ENCODE data around the gene C10orf95. TPM values are rescaled to one million over a fixed set of nuclear protein-coding genes. Genes with fewer than 3 reads are reported as not detected.
A peak's percentile ranks its signal among the peaks of the same experiment; 100 is the strongest.

The C10orf95 gene
- total and polyA plus RNA-seq, 2 experiments from 2014 or later: not detected

- DNase-seq: no peak
- peaks cover 27% of the 10 kb centered on the region for H3F3A ChIP-seq (ENCODE audit: insufficient read depth)
- TF ChIP-seq EZH2phosphoT487 (IDR thresholded peaks at IDR 0.05; ENCODE audit: insufficient read depth, low read depth): no peak
- TF ChIP-seq EZH2 (IDR thresholded peaks at IDR 0.05; ENCODE audit: insufficient read depth, poor library complexity, severe bottlenecking): no peak
- peak overlapping the region; percentile 60 for H3K27ac ChIP-seq
- H3K4me1 ChIP-seq (ENCODE audit: insufficient read depth): peaks cover 28% of the 10 kb centered on the region
- no peaks in the 10 kb centered on the region for H3K27me3 ChIP-seq (replicated peaks; ENCODE audit: insufficient read depth)
- H3K79me2 ChIP-seq (ENCODE audit: insufficient read depth): no peaks in the 10 kb centered on the region
- no peaks in the 10 kb centered on the region for H3K36me3 ChIP-seq (ENCODE audit: low read depth)
- H3K9me2 ChIP-seq (ENCODE audit: insufficient read depth): no peaks in the 10 kb centered on the region
- no peak overlapping the region for H2AFZ ChIP-seq
- no peaks in the 10 kb centered on the region for H3K9me3 ChIP-seq (ENCODE audit: low read depth)
- WGBS, 2 experiments (ENCODE audit: low coverage in 1 of 2, low lambda C conversion rate in 2 of 2, missing lambda C conversion rate in 2 of 2): 62 to 69% methylated on average over 5 of the region's 5 CpGs
- H3K4me2 ChIP-seq (ENCODE audit: unreplicated experiment): no peak overlapping the region
- in situ Hi-C loops (cut with MboI): no loop called here
- H3K9ac ChIP-seq: no peak overlapping the region
- H4K20me1 ChIP-seq (ENCODE audit: insufficient read depth): no peaks in the 10 kb centered on the region
- no peak overlapping the region for H3K4me3 ChIP-seq
Measured at GRCh38 chr10:102453502-102453901, 2.2 kb upstream of the C10orf95 start.

- peak; percentile 88 for DNase-seq
- Histone ChIP-seq H2AFZ (no peak overlapping the region), H3K27me3 (replicated peaks; ENCODE audit: insufficient read depth) (no peaks in the 10 kb centered on the region), H3F3A (ENCODE audit: insufficient read depth) (peaks cover 27% of the 10 kb centered on the region), H3K4me1 (ENCODE audit: insufficient read depth) (peaks cover 28% of the 10 kb centered on the region), H3K27ac (peak overlapping the region; percentile 60), H3K9me3 (ENCODE audit: low read depth) (no peaks in the 10 kb centered on the region), H3K79me2 (ENCODE audit: insufficient read depth) (no peaks in the 10 kb centered on the region), H3K36me3 (ENCODE audit: low read depth) (no peaks in the 10 kb centered on the region), H4K20me1 (ENCODE audit: insufficient read depth) (no peaks in the 10 kb centered on the region), H3K4me3 (no peak overlapping the region), H3K9me2 (ENCODE audit: insufficient read depth) (no peaks in the 10 kb centered on the region), H3K9ac (no peak overlapping the region), H3K4me2 (ENCODE audit: unreplicated experiment) (no peak overlapping the region)
- 22 to 28% methylated on average over 3 of the region's 3 CpGs for WGBS, 2 experiments (ENCODE audit: low coverage in 1 of 2, low lambda C conversion rate in 2 of 2, missing lambda C conversion rate in 2 of 2)
- TF ChIP-seq EZH2phosphoT487 (IDR thresholded peaks at IDR 0.05; ENCODE audit: insufficient read depth, low read depth) (no peak), EZH2 (IDR thresholded peaks at IDR 0.05; ENCODE audit: insufficient read depth, poor library complexity, severe bottlenecking) (no peak)
- in situ Hi-C loops (cut with MboI): no loop called here
Measured at GRCh38 chr10:102452672-102453340, 1.5 kb upstream of the C10orf95 start.

GRCh38 chr10:102450374-102451104 is 804 bp downstream of the C10orf95 start:
- Histone ChIP-seq H2AFZ (peak overlapping the region; percentile 90), H3K36me3 (ENCODE audit: low read depth) (no peaks in the 10 kb centered on the region), H3K9me2 (ENCODE audit: insufficient read depth) (no peaks in the 10 kb centered on the region), H4K20me1 (ENCODE audit: insufficient read depth) (no peaks in the 10 kb centered on the region), H3K9ac (peak overlapping the region; percentile 74), H3K4me2 (ENCODE audit: unreplicated experiment) (peak overlapping the region; percentile 82), H3K79me2 (ENCODE audit: insufficient read depth) (no peaks in the 10 kb centered on the region), H3F3A (ENCODE audit: insufficient read depth) (peaks cover 27% of the 10 kb centered on the region), H3K4me1 (ENCODE audit: insufficient read depth) (peaks cover 20% of the 10 kb centered on the region), H3K27ac (no peak overlapping the region), H3K4me3 (peak overlapping the region; percentile 74), H3K9me3 (ENCODE audit: low read depth) (no peaks in the 10 kb centered on the region), H3K27me3 (replicated peaks; ENCODE audit: insufficient read depth) (no peaks in the 10 kb centered on the region)
- peak; percentile 89 for DNase-seq
- WGBS, 2 experiments (ENCODE audit: low coverage in 1 of 2, low lambda C conversion rate in 2 of 2, missing lambda C conversion rate in 2 of 2): 1 to 3% methylated on average over 54 to 67 of the region's 104 CpGs
- in situ Hi-C loops (cut with MboI): no loop called here
- TF ChIP-seq EZH2phosphoT487 (IDR thresholded peaks at IDR 0.05; ENCODE audit: insufficient read depth, low read depth) (no peak), EZH2 (IDR thresholded peaks at IDR 0.05; ENCODE audit: insufficient read depth, poor library complexity, severe bottlenecking) (no peak)

- no peak overlapping the region for H3K27ac ChIP-seq
- 0 to 2% methylated on average over 11 of the region's 11 CpGs for WGBS, 2 experiments (ENCODE audit: low coverage in 1 of 2, low lambda C conversion rate in 2 of 2, missing lambda C conversion rate in 2 of 2)
- peaks cover 19% of the 10 kb centered on the region for H3K4me1 ChIP-seq (ENCODE audit: insufficient read depth)
- H3K4me2 ChIP-seq (ENCODE audit: unreplicated experiment): peak overlapping the region; percentile 82
- H3K79me2 ChIP-seq (ENCODE audit: insufficient read depth): no peaks in the 10 kb centered on the region
- in situ Hi-C loops (cut with MboI): no loop called here
- H3K36me3 ChIP-seq (ENCODE audit: low read depth): no peaks in the 10 kb centered on the region
- no peaks in the 10 kb centered on the region for H4K20me1 ChIP-seq (ENCODE audit: insufficient read depth)
- DNase-seq: no peak
- peak overlapping the region; percentile 90 for H2AFZ ChIP-seq
- H3K9ac ChIP-seq: peak overlapping the region; percentile 74
- peaks cover 24% of the 10 kb centered on the region for H3F3A ChIP-seq (ENCODE audit: insufficient read depth)
- no peaks in the 10 kb centered on the region for H3K9me2 ChIP-seq (ENCODE audit: insufficient read depth)
- no peaks in the 10 kb centered on the region for H3K9me3 ChIP-seq (ENCODE audit: low read depth)
- peak overlapping the region; percentile 74 for H3K4me3 ChIP-seq
- TF ChIP-seq EZH2 (IDR thresholded peaks at IDR 0.05; ENCODE audit: insufficient read depth, poor library complexity, severe bottlenecking): no peak
- no peak for TF ChIP-seq EZH2phosphoT487 (IDR thresholded peaks at IDR 0.05; ENCODE audit: insufficient read depth, low read depth)
- no peaks in the 10 kb centered on the region for H3K27me3 ChIP-seq (replicated peaks; ENCODE audit: insufficient read depth)
Measured at GRCh38 chr10:102450124-102450373, 1.3 kb downstream of the C10orf95 start.
